GM18502 (cell line): Measurements from ENCODE around the gene MEF2A.

Experiments used
- ATAC-seq: cut with Tn5 transposase; IDR thresholded peaks from one replicate; pipeline ENCODE4 v1.9.1; 2021; ENCODE audit warnings: mild to moderate bottlenecking; ENCODE audit not compliant: unreplicated experiment, poor library complexity

Gene MEF2A

DNA sequence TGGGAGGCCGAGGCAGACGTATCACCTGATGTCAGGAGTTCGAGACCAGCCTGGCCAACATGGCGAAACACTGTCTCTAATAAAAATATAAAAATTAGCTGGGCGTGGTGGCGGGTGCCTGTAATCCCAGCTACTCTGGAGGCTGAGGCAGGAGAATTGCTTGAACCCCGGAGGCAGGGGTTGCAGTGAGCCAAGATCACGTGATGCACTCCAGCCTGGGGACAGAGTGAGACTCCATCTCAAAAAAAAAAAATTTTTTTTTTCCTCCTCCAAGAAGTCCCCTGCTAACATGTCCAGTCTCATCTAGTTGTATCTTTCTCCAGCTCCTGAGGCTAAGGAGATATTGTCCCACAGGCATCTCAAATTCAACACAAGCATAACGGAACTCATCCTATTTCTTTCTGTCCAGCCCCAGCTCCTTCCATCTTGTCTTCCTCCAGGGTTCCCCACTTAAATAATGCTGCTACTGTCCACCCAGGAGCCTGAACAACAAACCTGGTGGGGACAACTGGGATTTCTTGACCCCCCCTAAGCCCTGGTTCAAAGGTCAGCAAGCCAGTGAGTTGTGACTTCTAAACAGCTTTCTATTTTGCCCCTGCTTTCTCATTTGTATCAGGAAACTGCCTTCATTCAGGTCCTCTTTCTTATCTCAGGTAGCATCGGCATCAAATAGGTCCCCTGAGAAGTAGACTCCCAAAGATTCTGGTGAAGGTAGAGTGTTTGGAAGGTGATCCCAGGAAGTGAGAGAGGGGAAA lies 4.1 kb upstream of the MEF2A start:
- ATAC-seq = no peak

DNA sequence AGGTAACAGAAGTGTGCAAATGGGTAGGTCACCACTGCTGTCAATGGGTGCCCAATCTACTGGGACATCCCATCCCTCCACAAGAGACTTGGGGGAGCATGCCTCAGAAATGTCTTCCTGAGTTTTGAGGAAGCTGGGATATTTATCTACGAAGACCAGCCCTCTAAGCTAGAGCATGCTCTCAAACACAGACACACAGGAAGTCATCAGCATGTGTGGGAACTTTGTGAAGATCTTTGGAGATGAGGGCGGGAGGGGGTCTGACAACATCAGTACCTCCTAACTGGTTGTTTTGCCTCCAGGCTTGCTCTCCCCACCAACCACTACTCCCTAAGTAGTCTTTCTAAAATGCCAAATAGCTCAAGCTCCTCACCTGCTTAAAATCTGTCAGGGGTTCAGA lies 3.5 kb upstream of the MEF2A start:
- ATAC-seq = no peak

DNA sequence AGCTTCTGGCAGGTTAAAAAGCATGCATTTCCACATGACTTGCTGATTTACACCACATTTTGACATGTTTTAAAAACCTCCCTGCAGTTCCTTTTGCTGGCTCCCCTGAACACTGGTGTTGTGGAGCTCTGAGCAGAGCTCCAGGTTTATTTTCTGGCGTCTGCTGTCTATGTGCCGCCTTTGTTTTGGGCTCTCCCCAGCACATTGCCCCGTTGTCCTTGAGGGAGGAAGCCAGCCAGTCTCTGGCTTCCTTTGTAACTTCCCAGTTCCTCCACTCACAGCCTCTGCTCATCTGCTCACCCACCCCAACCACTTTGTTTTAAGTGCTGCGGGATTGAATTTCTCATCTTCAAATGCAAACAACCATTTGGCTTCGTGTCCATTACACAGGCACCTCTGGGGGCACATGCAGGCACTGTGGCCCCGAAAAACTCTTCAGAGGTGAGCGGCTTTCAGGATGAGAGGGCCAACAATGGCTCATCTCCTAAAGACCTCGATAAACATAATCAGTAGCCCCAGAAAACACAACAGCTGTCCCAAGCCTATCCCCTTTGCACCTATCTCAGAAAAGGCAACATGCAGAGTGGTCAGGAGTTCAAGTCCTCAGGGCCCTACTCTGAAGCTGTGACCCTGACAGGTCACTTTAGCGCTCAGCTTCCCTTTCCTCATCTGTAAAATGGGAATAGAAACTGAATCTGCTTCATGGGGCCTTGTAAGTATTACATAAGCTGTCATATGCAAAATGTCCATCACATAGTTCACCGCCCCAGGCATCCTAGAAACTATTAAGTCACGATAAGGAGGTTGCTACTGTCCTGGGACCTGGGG lies 1.3 kb upstream of the MEF2A start:
- ATAC-seq = peak; percentile 35

DNA sequence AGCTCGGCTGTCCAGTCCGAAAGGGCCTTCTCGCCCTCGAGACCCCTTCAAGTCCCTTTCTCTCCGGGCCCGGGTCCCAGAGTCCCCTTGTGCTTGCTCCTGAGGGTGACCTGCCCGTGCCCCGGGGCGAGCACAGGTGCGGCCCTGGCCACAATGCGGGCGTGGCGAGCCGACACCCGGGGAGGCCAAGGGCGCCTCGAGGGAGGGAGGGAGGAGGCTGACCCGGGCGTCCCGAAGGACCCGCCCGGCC lies 810 bp upstream of the MEF2A start:
- no peak for ATAC-seq

DNA sequence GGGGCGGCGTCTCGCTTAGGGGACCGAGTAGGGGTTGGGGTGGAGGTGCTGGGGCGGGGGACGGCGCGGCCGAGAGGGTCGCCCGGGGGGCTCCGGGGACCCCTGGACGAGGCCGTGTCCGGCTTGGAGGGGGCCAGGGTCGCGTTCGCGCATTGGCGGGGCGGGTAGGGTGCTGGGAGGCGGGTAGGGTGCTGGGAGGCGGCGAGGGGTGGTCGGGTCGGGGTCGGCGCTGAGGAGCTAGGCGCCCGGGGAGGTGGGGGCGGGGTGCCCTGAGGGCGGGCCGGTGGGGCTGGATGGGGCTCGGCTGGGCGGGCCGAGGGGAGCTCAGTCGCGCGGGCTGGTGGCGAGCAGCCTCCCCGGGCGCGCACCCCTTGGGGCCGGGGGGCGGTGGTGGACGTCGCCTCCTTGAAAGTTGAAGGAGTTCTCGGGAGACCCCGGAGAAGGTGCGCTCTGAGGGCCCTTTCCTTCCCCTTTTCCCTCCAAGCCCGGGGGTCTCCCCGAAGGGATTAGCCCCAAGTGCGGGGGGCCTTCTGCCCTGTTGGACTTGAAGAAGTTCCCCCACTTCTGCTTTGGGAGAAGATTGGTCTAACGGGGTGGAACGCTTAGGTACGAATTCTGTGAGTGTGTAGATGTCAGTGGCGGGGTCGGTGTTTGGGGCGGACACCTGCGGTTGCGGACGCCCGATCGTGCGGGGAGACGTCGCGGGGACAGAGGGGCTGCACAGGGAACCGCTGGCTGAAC lies 543 bp downstream of the MEF2A start:
- no peak for ATAC-seq

DNA sequence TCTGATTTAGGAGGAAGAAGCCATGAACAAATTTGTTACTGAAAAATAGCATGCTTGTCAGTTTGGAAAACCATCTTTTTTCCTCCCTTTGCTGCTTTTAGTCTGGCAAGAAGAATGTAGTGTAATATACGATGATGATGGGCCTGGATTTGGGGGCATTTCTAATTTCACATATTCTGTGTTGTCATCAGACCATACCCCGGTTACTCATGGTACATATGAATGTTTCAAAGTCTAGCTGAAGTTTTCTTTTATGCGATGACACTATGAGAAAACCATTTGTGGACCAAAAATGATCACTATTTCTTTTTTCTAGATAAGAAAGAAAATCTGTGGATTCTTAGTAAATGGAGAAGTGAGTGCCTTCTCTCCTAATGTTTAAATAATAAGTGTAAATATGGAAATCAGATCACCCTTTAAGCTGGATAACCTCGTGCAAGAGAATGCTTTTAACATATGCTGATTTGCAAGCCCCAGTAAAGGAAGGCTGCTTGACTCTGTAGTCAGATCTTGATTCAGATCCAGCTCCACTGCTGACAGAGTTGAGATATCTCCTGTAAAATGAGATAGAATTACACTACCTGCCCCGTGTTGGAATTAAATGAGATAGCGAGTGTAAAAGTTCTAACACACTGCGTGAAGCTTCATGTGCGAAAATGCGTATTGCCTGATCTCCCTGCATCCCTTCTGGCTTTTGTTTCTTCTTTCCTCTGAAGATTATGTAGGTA lies 3.0 kb downstream of the MEF2A start:
- no peak for ATAC-seq

DNA sequence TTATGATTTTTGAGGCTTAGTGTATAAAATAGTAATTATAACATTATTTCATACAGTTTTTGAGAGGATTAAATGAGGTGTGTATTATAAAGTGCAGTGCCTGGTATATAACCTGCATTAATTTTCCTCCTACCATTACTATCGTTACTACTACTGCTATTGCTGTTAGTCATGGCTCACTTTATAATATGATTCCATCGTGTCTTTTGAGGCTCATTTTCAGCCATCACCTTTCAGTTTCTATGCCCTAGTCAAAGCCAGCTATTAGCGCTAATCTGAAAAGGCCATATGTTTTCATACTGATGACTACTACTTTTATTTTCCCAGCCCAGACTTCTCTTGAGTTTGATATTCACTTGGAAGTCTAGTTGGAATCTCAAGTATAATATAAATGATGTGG lies 5.5 kb downstream of the MEF2A start:
- ATAC-seq = no peak

DNA sequence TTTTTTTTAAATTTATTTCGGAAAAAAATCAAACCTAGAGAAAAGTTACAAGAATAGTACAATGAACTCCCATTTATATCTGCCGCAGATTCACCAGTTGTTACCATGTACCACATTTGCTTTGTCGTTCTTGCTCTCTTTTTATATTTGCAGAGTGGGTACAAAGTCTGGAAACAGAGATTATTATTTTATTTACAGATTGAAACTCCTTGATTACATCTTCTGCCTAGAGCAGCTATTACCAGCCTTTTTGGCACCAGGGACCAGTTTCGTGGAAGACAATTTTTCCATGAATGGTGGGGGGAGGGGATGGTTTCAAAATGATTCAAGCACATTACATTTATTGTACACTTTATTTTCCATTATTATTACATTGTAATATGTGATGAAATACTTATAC lies 8.3 kb downstream of the MEF2A start:
- ATAC-seq = no peak

DNA sequence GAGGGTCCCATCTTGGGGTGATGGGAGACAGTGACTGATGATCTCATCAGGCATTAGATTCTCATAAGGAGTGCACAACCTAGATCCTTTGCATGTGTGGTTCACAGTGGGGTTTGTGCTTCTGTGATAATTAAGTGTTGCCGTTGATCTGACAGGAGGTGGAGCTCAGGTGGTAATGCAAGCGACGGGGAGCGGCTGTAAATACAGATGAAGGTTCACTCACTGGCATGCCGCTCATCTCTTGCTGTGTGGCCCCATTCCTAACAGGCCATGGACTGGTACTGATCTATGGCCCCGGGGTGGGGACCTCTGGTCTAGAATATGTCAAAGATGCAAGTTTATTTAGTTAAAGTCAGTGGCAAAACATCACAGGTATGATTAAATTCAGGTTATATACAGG lies 8.7 kb downstream of the MEF2A start:
- ATAC-seq = no peak

DNA sequence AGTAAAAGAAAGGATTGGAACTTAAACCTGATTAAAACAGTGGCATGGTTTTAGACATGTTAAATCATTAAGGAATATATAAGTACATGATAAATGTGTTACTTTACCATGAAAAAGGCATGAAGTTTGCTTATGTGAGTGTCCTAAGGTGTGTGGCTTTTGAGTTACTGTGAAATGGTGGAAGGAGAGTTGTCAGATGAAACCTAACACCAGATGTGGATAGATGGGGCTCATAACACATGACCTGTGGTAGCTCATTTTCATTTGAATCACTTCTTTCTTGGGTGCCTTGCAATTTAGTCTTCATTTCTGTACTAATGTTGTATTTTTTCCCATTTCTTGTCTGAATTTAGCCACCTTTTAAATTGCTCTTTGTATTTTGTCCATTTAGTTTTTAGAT lies 13.0 kb downstream of the MEF2A start:
- peak; percentile 56 for ATAC-seq

DNA sequence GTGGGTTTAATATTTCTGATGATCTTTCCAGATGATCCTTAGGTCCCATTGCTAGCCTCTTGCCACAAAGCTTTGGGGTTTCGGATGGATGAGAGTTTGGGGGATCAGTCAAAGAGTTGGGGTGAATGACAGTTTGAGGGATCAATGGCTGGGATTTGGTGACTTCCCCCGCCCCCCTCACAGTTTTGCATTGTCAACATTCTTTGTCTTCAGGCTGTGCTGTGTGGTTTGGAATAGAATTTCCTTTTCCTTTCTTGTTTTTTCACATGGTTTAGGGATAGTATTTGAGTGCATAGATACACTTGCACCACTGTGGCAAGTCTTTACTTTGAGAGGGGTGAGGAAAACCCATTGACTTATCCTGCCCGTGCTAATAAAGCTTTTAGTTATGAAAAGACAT lies 14.3 kb downstream of the MEF2A start:
- no peak for ATAC-seq

DNA sequence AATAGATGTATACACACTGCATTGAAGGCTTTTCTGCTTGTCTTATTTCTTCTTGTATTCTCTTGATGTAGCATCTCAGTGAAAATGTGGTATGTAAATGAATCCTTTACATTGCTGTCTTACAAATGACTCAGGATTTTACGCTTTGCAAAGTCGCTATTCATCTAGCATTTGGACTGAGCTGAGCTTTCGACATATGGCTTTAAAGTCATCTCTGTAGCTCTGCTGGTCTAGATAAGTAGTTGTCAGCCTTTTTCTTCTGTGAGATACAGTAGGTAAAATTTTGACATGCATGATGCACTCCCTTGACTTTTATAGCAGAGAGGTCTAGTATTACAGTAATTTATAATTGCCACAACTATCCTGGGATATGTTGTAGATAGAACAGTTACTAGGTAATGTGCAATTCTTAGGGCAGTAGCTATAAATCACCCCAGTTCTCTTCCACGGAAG lies 16.8 kb downstream of the MEF2A start:
- ATAC-seq = no peak

DNA sequence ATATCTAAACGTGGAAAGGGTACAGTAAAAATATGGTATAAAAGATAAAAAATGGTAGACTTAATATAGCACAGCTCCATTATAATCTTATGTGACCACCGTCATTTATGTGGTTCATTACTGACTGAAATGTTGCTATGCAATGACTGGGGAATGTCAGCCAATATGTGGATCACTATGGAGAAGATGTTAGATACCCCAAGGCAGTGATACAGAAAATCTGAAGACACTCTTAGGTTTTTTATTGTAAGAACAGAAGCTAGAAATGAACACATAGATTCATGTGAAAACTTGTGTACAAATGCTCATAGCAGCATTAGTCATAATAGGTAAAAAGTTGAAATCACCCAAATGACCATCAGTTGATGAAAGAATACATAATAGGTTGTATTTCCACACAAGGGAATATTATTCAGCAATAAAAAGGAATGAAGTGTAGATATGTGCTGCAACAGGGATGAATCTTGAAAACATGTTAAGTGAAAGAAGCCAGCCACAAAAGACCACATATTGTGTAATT lies 18.4 kb downstream of the MEF2A start:
- no peak for ATAC-seq

DNA sequence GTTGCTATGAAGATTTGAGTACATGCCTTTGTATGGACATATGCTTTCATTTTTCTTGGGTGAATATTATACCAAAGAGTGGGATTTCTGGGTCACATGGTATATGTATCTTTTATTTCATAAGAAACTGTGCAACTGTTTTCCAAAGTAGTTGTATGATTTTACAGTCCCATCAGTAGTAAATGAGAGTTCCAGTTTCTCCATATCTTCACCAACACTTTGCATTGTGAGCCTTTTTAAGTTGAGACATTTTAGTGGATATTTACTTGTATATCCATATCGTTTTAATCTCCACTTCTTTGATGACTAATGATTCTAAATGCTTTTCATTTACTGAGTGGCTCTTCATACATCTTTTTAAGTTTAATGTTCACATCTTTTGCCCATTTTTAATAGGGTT lies 20.3 kb downstream of the MEF2A start:
- no peak for ATAC-seq

DNA sequence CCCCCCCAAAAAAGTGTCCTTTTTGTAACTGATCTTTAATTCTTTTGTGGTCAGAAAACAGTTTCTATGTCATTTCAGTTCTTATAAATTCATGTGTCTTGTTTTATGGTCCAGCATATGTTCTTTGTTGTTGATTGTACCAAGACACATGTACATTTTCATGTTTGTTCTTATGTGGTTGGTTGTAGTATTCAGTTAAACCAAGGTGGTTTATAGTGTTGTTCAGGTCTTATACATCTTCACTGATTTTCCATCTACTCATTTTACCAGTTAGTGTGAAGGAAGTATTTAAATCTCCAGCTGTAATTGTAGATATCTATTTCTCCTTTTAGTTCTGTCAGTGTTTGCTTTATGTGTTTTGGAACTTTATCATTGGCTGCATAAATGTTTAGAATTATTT lies 24.0 kb downstream of the MEF2A start:
- ATAC-seq = no peak

DNA sequence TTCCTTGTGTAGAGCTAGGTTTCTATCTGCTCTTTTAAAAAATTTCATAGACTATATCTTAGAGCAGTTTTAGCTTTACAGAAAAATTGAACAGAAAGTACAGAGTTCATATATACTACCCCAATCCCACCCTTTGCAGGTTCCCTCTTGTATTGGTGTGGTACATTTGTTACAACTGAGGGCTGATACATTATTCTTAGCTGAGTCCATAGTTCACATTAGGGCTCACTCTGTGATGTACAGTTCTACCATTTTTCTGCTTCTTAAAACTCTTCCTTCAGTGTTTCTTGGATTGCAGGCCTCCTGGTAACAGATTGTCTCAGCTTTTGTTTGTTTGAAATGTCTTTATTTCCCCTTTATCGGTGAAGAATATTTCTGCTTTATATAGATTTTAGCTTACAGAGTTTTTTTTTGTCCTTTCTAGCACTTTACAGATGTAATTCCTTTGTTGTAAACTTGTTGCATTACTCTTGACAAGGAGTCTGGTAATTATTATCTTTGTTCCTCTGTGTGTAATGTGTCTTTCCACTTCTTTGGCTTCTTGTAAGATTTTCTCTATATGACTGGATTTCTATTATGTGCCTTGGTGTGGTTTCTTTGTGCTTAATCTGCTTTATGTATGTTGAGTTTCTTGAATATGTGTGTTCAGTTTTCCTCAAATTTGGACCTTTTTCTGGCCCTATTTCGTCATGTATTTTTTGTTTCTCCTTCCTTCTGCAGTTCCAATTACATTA lies 25.3 kb downstream of the MEF2A start:
- ATAC-seq = no peak

DNA sequence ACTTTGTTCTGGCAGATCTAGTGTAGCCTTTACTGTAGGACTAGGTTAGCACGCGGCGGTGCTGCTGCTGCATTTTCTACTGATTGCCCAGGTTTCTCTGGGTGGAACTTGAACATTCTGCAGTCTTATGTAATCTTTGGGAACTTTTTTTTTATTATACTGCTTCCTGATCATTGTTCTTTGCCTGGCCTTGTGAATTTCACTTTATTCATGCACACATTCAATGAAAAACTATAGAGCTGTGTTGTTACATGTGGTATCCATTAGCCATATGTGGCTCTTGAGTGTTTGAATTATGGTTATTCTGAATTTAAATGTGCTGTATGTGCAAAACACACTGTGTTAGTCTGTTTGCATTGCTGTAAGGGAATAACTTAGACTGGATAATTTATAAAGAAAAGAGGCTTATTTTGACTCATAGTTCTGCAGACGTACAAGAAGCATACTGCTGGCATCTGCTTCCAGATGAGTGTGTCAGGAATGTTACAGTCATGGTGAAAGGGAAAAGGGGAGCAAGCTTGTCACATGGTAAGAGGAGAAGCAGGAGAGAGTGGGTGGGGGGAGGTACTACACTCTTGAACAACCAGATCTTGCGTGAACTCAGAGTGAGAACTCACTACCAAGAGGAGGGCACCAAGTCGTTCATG lies 26.5 kb downstream of the MEF2A start:
- ATAC-seq = no peak

DNA sequence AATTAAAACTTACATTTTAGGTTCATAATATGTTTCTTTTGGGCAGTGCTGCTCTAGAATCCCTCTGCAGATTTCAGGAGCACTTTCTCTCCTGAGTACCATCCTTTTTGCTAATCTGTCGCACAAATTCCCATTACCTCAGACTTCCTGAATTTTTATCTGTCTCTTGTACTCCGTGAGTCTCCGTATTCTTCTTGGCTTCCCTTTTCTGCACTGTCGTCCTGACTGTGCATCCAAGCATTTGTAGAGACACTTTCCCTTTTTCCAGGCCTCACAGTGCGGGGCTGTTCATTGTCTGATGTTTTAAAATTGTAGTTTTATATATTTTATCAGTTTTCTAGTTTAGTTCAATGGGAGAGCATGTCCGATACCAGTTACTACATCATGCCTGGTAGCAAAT lies 27.3 kb downstream of the MEF2A start:
- ATAC-seq = no peak

DNA sequence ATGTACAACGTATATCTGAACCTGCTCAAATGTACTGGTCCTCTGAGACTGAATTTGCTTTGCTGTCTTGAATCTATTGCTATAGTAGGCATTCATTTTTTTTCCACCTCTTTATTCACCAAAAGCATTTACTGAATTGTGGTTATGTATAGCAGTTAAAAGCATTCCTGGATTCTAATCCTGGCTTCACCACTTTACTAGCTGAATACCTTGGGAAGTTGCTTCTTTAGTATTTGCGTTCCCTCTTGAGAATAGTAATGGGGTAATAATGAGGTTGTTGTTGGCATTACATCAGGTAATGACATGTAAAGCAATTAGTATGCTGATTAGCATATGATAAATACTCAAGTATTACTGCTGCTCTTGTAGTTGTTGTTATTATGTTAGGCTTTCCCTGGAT lies 29.1 kb downstream of the MEF2A start:
- no peak for ATAC-seq
